Muscle of leg (tissue), 11 donors: ENCODE data around the gene SMAD3. TPM values are rescaled to one million over a fixed set of nuclear protein-coding genes. Genes with fewer than 3 reads are reported as not detected.

Experiments used
- DNase-seq: peaks from one replicate; pipeline ENCODE4 v3.0.0; 2013
- H3K27ac ChIP-seq: one replicate; pipeline ENCODE4 v1.5.1; 2013; ENCODE audit warnings: mild to moderate bottlenecking, low read length, control low read depth
- H3K27me3 ChIP-seq: one replicate; pipeline ENCODE4 v1.6.1; 2013; ENCODE audit warnings: low read length; ENCODE audit not compliant: control insufficient read depth, insufficient read depth
- H3K36me3 ChIP-seq: one replicate; pipeline ENCODE4 v1.6.1; 2013; ENCODE audit warnings: low read length; ENCODE audit not compliant: control insufficient read depth, insufficient read depth
- H3K4me1 ChIP-seq: one replicate; pipeline ENCODE4 v1.6.1; 2013; ENCODE audit warnings: low read length; ENCODE audit not compliant: control insufficient read depth, insufficient read depth
- H3K4me3 ChIP-seq: one replicate; pipeline ENCODE4 v1.5.1; 2013; ENCODE audit warnings: low read length, control low read depth
- H3K9me3 ChIP-seq: replicated peaks from 2 replicates; pipeline ENCODE4 v1.6.1; 2013; ENCODE audit warnings: low read depth, low read length; ENCODE audit not compliant: control insufficient read depth
- WGBS: methylation state at CpG from one replicate; pipeline ENCODE4 v1.1.5; 2013; ENCODE audit warnings: missing lambda C conversion rate; ENCODE audit not compliant: insufficient coverage; 5-methylcytosine and 5-hydroxymethylcytosine counted together
- polyA plus RNA-seq, 8 donors: library from polyadenylated mRNA; unstranded; fragments of 120-200 nt; gene quantifications; one replicate each; pipeline versions ENCODE4 v1.2.1 to v1.2.3, GENCODE V29; 2013; ENCODE audit warnings: inconsistent platforms in 1 of 8, low replicate concordance in 1 of 8; ENCODE audit not compliant: insufficient read length in 8 of 8, insufficient read depth in 1 of 8
- total RNA-seq: library from RNA; stranded (reverse); fragments of 120-200 nt; gene quantifications from one replicate; pipeline ENCODE4 v1.2.4, GENCODE V29; 2013

The SMAD3 gene
- total and polyA plus RNA-seq, 9 donors: 18.3 to 34.0 (median 25.8) TPM

DNA sequence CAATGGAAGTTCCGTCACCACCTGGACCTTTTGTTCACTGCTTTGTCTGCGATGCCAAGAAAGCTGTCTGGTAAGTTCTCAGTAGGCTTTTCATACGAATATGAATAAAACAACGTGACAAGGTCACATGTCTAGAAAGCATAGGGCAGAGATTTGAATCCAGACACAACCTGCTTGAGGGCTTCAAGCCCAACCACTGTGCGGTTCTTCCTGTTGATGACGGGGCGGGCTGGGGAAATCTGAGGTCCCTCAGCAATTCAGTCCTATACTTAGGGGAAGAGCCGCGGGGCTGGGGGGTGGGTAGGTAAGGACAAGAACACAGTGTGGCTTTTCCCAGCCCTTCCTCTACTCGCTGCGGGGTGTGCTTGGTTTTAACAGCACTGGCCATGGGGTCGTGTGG, 32.4 kb upstream of the SMAD3 start:
- Histone ChIP-seq H3K4me1 (peaks cover 52% of the 10 kb centered on the region), H3K4me3 (peak overlapping the region; percentile 20), H3K27ac (peak overlapping the region; percentile 29), H3K36me3 (no peaks in the 10 kb centered on the region), H3K27me3 (peaks cover 19% of the 10 kb centered on the region), H3K9me3 (no peaks in the 10 kb centered on the region)
- WGBS: 46% methylated on average over 6 of the region's 12 CpGs
- DNase-seq: no peak

DNA sequence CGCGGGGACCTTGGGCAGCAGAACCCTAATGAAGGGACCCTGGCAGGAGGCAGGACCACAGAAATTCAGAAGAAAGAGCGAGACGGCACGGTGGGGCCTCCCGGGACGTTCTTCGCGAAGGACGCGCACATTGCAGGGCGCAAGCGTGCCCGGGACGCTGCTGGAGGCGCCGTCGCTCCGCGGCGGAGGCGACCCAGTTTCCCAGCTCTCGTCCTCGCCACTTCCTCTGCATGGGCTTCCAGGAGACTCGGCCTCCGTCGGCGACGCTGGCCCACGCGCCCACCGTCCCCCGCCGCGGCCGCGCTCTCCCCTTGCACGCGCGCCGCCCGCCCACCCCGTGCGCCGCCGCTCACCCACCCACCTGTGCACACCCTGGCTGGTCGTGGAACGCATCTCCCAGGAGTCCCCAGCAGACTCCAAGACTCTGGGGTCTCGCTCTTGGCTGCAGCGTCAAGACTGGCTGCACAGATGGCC, 31.8 kb upstream of the SMAD3 start:
- Histone ChIP-seq H3K27me3 (peaks cover 19% of the 10 kb centered on the region), H3K27ac (peak overlapping the region; percentile 29), H3K36me3 (no peaks in the 10 kb centered on the region), H3K9me3 (no peaks in the 10 kb centered on the region), H3K4me3 (peak overlapping the region; percentile 20), H3K4me1 (peaks cover 52% of the 10 kb centered on the region)
- DNase-seq: peak; percentile 51
- WGBS: under 1% methylated on average over 48 of the region's 50 CpGs

DNA sequence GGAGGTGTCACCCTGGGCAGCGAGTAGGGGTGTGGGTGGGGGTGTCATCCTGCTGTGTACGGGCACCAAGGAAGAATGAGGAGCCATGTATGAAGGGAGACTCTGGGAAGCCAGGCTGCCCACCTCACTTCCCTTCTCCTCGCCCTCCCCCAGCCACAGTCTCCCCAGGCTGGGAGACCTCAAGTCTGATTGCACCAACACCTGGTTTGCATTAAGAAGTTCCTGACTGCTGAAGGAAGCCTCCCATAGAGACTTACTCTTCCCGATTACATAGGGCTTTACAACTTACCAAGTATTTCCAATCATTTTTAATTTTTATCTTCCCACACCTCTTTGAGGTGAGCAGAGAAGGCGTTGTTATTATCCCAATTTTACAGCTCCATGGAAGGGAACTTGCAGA, 29.5 kb upstream of the SMAD3 start:
- no peak overlapping the region for H3K27ac ChIP-seq
- peaks cover 19% of the 10 kb centered on the region for H3K27me3 ChIP-seq
- H3K4me1 ChIP-seq: peaks cover 44% of the 10 kb centered on the region
- DNase-seq: peak; percentile 70
- WGBS: 41% methylated on average over 3 of the region's 5 CpGs
- H3K36me3 ChIP-seq: no peaks in the 10 kb centered on the region
- H3K4me3 ChIP-seq: no peak overlapping the region
- H3K9me3 ChIP-seq: no peaks in the 10 kb centered on the region

DNA sequence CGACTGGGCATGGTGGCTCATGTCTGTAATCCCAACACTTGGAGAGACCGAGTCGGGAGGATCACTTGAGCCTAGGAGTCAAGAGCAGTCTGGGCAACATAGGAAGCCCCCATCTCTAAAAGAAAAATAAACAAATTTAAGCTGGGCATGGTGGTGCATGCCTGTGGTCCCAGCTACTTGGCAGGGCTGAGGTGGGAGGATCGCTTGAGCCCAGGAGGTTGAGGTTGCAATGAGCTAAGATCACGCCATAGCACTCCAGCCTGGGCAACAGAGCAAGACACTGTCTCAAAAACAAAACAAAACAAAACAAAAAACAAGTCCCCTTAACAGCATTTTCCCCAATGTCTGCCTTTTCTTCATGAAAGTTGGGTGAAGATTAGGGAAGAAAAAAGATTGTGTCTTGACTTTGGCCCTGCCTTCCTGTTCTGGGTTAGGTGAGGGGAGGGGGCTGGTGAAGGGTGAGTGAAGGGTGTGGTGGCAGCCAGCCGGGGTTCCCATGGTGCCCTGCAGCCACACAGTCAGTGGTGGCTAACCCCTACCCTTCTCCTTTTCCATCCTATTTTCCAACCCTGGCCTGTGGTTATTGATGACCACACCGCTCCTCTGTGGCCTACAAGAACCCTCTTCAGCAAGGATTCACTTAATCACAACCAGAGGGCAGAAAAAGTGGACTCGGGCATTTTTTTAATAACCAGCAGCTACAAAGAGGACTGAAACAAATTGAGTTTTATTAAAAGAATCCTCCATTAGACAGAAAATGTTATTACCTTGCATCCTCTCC, 28.4 kb upstream of the SMAD3 start:
- no peak overlapping the region for H3K27ac ChIP-seq
- no peak for DNase-seq
- peaks cover 19% of the 10 kb centered on the region for H3K27me3 ChIP-seq
- no peaks in the 10 kb centered on the region for H3K9me3 ChIP-seq
- no CpG with 5 or more reads among the region's 8 CpGs for WGBS
- H3K4me1 ChIP-seq: peaks cover 41% of the 10 kb centered on the region
- no peak overlapping the region for H3K4me3 ChIP-seq
- no peaks in the 10 kb centered on the region for H3K36me3 ChIP-seq

DNA sequence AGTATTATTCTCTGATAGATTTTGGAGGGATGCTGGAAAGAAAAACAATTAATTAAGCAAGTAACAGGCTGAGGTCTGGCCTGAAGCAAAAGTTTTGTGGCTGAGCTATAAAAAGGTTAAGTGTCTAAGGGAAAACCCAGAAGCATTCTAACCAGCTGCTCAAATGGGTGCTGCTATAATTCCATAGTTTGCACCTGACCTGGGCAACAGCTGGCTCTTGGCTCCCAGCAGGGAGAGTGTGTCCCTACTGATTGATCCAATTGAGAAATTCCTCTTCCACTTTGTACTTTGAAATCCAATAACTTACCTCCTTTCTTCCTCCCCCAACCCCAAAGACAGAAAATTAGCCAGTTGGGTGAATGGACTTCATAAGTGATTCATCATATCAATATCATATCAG, 27.7 kb upstream of the SMAD3 start:
- Histone ChIP-seq H3K4me1 (peaks cover 46% of the 10 kb centered on the region), H3K36me3 (no peaks in the 10 kb centered on the region), H3K4me3 (no peak overlapping the region), H3K9me3 (no peaks in the 10 kb centered on the region), H3K27me3 (peaks cover 20% of the 10 kb centered on the region), H3K27ac (no peak overlapping the region)
- no peak for DNase-seq

DNA sequence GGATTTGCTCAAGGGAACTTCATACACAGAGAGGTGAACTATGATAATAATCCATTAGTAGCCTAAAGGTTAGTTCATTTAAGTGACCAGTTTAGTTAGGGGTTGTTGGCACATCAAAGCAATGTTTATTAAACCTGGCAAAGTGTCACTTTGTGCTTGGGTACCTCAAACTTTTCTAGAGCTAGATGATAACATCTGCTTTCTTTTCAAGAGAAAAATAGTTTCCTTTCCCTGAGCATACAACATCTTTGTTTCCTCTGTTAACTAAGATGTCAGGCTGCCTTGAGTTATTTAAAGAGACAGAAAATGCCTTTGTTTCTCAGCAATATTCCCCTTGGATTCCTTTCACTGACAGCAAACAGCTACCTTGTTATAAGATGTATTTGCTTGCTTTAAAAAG, 26.7 kb upstream of the SMAD3 start:
- DNase-seq: no peak
- H3K27me3 ChIP-seq: peaks cover 11% of the 10 kb centered on the region
- no peak overlapping the region for H3K4me3 ChIP-seq
- no peak overlapping the region for H3K27ac ChIP-seq
- no peaks in the 10 kb centered on the region for H3K9me3 ChIP-seq
- H3K4me1 ChIP-seq: peaks cover 37% of the 10 kb centered on the region
- no peaks in the 10 kb centered on the region for H3K36me3 ChIP-seq

DNA sequence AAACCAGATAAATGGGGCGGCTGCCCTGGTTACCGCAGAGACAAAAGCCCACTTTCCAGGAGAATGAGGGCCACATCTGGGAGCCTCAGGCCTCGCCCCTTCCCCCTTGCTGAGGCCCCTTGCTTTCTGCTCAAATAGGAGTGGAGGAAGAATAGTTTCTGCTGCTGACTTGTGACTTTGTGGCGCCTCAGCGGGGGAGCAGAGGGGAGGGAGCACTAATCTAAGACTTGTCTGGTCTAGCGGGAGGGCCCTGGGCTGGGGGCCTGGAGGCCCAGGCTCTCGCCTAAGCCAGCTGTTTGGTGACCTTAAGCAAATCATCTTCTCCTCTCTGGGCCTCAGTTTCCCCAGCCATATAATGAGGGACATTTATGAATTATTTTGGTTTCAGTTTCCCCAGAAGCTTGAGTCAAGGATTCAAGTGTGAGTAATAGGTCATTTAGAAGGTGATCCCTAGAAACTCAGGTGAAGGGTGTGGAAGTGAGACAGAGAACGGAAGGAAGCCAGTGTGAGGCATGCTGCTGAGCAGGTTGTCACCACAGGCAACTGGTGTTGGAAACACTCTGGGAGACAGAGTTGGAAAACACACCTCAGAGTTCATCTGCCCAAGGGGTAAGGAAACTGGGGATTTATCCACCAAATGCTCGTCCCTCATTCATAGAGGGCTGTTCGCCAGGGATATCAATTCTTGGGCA, 25.9 kb upstream of the SMAD3 start:
- no peak overlapping the region for H3K4me3 ChIP-seq
- 56% methylated on average over 5 of the region's 10 CpGs for WGBS
- peaks cover 7% of the 10 kb centered on the region for H3K27me3 ChIP-seq
- no peak overlapping the region for H3K27ac ChIP-seq
- no peak for DNase-seq
- no peaks in the 10 kb centered on the region for H3K9me3 ChIP-seq
- H3K36me3 ChIP-seq: no peaks in the 10 kb centered on the region
- peaks cover 37% of the 10 kb centered on the region for H3K4me1 ChIP-seq

DNA sequence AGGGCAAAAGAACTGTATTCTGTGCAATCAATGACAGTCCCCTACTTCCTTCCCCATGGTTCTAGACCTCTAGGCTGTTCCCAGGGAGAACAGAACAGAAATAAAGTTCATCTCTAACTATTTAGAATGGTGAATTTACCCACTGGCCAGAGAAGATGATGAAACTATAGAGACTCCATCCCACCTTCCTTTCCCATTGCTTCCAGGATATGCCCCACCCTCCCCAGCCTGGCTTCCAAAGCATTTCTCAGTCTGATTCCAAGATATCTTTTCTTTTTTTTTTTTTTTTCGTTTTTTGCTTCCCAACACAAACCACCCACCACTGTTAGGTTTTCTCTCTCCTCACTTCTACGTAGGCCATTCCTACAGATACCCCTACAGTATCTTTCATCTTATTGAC, 25.1 kb upstream of the SMAD3 start:
- Histone ChIP-seq H3K27ac (no peak overlapping the region), H3K9me3 (no peaks in the 10 kb centered on the region), H3K4me3 (no peak overlapping the region), H3K36me3 (no peaks in the 10 kb centered on the region), H3K27me3 (peaks cover 3% of the 10 kb centered on the region), H3K4me1 (peaks cover 31% of the 10 kb centered on the region)
- no peak for DNase-seq
- WGBS: no CpG with 5 or more reads among the region's 2 CpGs

DNA sequence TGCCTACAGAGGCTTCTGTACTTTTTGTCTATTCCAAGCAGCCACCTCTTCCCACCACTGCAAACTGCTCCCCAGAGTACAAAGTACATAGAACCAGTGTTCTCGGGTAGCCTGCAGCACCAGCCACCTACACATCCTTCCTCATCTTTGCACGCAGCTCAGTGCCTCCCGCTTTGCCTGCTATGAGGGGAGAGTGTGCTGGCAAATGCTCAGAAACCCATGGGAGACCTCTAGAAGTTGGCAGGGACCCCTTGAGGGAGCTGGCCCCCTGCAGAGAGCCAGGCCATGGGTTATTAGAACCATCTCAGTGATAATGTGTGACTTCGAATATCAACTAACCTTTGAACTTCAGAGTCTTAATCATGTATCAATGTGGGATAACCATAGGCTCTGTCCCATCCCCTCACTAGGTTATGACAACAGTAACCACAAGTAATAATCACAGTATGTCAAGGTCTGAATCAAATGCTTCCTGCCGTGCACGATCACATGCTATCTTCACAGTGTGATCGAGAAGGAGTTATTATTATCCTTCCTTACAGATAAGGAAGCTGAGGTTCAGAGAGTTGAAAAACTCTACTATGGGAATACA, 22.8 kb upstream of the SMAD3 start:
- Histone ChIP-seq H3K27me3 (peaks cover 3% of the 10 kb centered on the region), H3K4me1 (peaks cover 19% of the 10 kb centered on the region), H3K27ac (no peak overlapping the region), H3K4me3 (no peak overlapping the region), H3K9me3 (no peaks in the 10 kb centered on the region), H3K36me3 (no peaks in the 10 kb centered on the region)
- no peak for DNase-seq
- no CpG with 5 or more reads among the region's 7 CpGs for WGBS

DNA sequence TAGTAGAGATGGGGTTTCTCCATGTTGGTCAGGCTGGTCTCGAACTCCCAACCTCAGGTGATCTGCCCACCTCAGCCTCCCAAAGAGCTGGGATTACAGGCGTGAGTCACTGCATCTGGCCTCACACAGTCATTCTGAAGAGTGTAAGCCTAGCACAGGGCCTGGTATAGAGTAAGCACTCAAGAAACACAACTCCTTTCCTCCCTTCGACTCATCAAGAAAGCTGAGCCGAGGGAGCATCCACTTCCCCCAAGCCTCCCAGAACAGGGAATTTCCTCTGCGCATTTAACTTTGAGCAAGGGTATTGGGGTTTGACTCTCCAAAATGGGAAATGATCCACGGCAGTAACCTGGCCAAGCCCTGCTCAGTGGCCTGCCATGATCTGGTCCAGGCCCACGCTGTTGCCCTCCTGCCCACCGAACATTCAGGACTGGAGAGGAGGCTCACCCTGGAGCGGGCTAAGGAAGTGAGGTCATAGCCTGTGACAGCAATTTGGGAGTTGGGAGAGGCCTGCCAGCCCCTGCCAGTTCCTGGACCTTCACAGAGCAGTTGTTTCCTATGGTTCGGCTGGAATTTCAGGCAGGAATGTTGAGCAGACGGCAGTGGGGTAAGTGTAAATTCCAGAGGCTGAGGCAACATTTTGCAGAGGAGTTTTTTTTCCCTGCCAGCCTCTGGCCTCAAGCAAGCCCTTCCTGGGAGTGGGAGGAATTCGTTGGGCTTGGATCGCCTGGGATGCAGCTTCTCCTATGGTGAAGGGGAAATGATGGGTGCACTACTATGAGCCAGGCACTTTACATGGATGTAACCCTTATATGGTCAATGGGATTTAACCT, 21.2 kb upstream of the SMAD3 start:
- no peak overlapping the region for H3K4me3 ChIP-seq
- peak overlapping the region; percentile 52 for H3K27ac ChIP-seq
- peaks cover 3% of the 10 kb centered on the region for H3K27me3 ChIP-seq
- WGBS: 54% methylated on average over 9 of the region's 13 CpGs
- peaks cover 19% of the 10 kb centered on the region for H3K4me1 ChIP-seq
- H3K36me3 ChIP-seq: no peaks in the 10 kb centered on the region
- peak; percentile 78 for DNase-seq
- H3K9me3 ChIP-seq: no peaks in the 10 kb centered on the region
